H1 (cell line): ENCODE measurements around the gene ZBTB47. TPM values are rescaled to one million over a fixed set of nuclear protein-coding genes. Genes with fewer than 3 reads are reported as not detected.

Experiments used
- CTCF ChIA-PET: fragments of 300-600 bp; sonication (Branson Sonifier 250); formaldehyde crosslinking; loops from one replicate; lab custom pipeline; 2021; ENCODE audit not compliant: partially characterized antibody; lab: Charles Lee
- POLR2A ChIA-PET: fragments of 300-600 bp; sonication (Branson Sonifier 250); formaldehyde crosslinking; loops from one replicate; lab custom pipeline; 2021; ENCODE audit warnings: inconsistent platforms; ENCODE audit not compliant: partially characterized antibody; lab: Charles Lee
- DNase-seq, 2 experiments: peaks; one replicate each; pipeline versions ENCODE4 v3.0.0 to v3.0.0-alpha.2; 2010 to 2022; ENCODE audit warnings: low spot score in 2 of 2, low read depth in 1 of 2, mixed read lengths in 1 of 2
- FAIRE-seq: peaks from 2 replicates; lab custom pipeline; 2011; peaks lifted over from hg19 to GRCh38; lab: Jason Lieb, UNC
- H2AFZ ChIP-seq: 2 replicates; pipeline ENCODE4 v1.8.1; 2012; ENCODE audit warnings: low read length, inconsistent platforms
- H2AK5ac ChIP-seq: 2 replicates; pipeline ENCODE4 v1.6.1; 2013; ENCODE audit warnings: low read depth, low read length
- H2BK120ac ChIP-seq: replicated peaks from 2 replicates; pipeline ENCODE3; 2013; ENCODE audit warnings: low read depth, low read length, inconsistent platforms
- H2BK12ac ChIP-seq: 2 replicates; pipeline ENCODE4 v1.6.1; 2013; ENCODE audit warnings: low read depth, low read length
- H2BK15ac ChIP-seq: 2 replicates; pipeline ENCODE4 v1.6.1; 2013; ENCODE audit warnings: low read length
- H2BK20ac ChIP-seq: 2 replicates; pipeline ENCODE4 v1.6.1; 2013; ENCODE audit warnings: low read length
- H2BK5ac ChIP-seq: 2 replicates; pipeline ENCODE4 v1.6.1; 2013; ENCODE audit warnings: low read depth, low read length
- H3K14ac ChIP-seq: 2 replicates; pipeline ENCODE4 v1.6.1; 2013; ENCODE audit warnings: inconsistent platforms; ENCODE audit not compliant: insufficient read length
- H3K18ac ChIP-seq: 2 replicates; pipeline ENCODE4 v1.6.1; 2013; ENCODE audit warnings: low read length; ENCODE audit errors: extremely low read depth
- H3K23ac ChIP-seq: 2 replicates; pipeline ENCODE4 v1.6.1; 2013; ENCODE audit warnings: inconsistent platforms; ENCODE audit not compliant: insufficient read length
- H3K23me2 ChIP-seq: 2 replicates; pipeline ENCODE4 v1.6.1; 2013; ENCODE audit warnings: low read depth, low read length
- H3K27ac ChIP-seq: 2 replicates; pipeline ENCODE4 v1.6.1; 2011; ENCODE audit warnings: low read depth, low read length, inconsistent platforms
- H3K27me3 ChIP-seq, 4 experiments: replicated peaks in 1 of 4; 1 replicate in 1 of 4; 2 replicates in 3 of 4; pipeline versions ENCODE4 v1.6.1 to v1.8.1; 2011 to 2013; ENCODE audit warnings: low read length in 3 of 4, mild to moderate bottlenecking in 3 of 4, inconsistent platforms in 2 of 4, mixed read lengths in 2 of 4, moderate library complexity in 1 of 4; ENCODE audit not compliant: control insufficient read depth in 3 of 4, insufficient read depth in 3 of 4; ENCODE audit errors: extremely low read depth in 1 of 4
- H3K36me3 ChIP-seq, 4 experiments: 2 replicates each; pipeline versions ENCODE4 v1.6.1 to v1.8.1; 2011 to 2013; ENCODE audit warnings: mild to moderate bottlenecking in 4 of 4, low read length in 3 of 4, moderate library complexity in 2 of 4, control low read depth in 1 of 4, inconsistent platforms in 1 of 4; ENCODE audit not compliant: insufficient read depth in 4 of 4, control insufficient read depth in 2 of 4
- H3K4ac ChIP-seq: replicated peaks from 2 replicates; pipeline ENCODE3; 2013; ENCODE audit warnings: low read length, low read depth, mixed read lengths, inconsistent platforms; ENCODE audit not compliant: insufficient read length
- H3K4me1 ChIP-seq, 4 experiments: replicated peaks in 1 of 4; 1 replicate in 1 of 4; 2 replicates in 3 of 4; pipeline versions ENCODE4 v1.6.1 to v1.8.1; 2011 to 2013; ENCODE audit warnings: low read length in 3 of 4, inconsistent platforms in 2 of 4, mixed read lengths in 1 of 4; ENCODE audit not compliant: insufficient read depth in 4 of 4, control insufficient read depth in 3 of 4
- H3K4me2 ChIP-seq, 2 experiments: 2 replicates each; pipeline versions ENCODE4 v1.6.1 to v1.8.1; 2011 to 2013; ENCODE audit warnings: low read depth in 2 of 2, low read length in 2 of 2, control low read depth in 1 of 2, inconsistent platforms in 1 of 2, mild to moderate bottlenecking in 1 of 2; ENCODE audit not compliant: insufficient read depth in 1 of 2
- H3K4me3 ChIP-seq, 4 experiments: fragments of 200-600, 300-600 bp in 1 of 4; sonication (generic), shearing (Covaris generic), sonication (Bioruptor Twin) in 1 of 4; 2 replicates each; pipeline versions ENCODE4 v1.5.1 to v1.8.1; 2011 to 2016; ENCODE audit warnings: low read length in 4 of 4, low read depth in 3 of 4, control low read depth in 2 of 4, inconsistent platforms in 2 of 4, mild to moderate bottlenecking in 2 of 4, mixed read lengths in 1 of 4, moderate library complexity in 1 of 4; ENCODE audit not compliant: insufficient read depth in 2 of 4; ENCODE audit errors: extremely low read depth in 1 of 4
- H3K56ac ChIP-seq: replicated peaks from 2 replicates; pipeline ENCODE3; 2013; ENCODE audit warnings: low read depth, mild to moderate bottlenecking, mixed read lengths, low read length, inconsistent platforms; ENCODE audit not compliant: insufficient read length
- H3K79me1 ChIP-seq: 2 replicates; pipeline ENCODE4 v1.6.1; 2013; ENCODE audit warnings: low read depth, low read length, control low read depth
- H3K79me2 ChIP-seq, 2 experiments: 2 replicates each; pipeline versions ENCODE4 v1.6.1 to v1.8.1; 2012 to 2013; ENCODE audit warnings: low read length in 2 of 2, mild to moderate bottlenecking in 2 of 2, inconsistent platforms in 1 of 2; ENCODE audit not compliant: insufficient read depth in 2 of 2, control insufficient read depth in 1 of 2
- H3K9ac ChIP-seq, 4 experiments: replicated peaks in 1 of 4; 1 replicate in 1 of 4; 2 replicates in 3 of 4; pipeline versions ENCODE4 v1.6.1 to v1.8.1; 2011 to 2013; ENCODE audit warnings: low read depth in 3 of 4, low read length in 3 of 4, control low read depth in 2 of 4, mild to moderate bottlenecking in 2 of 4, moderate library complexity in 2 of 4, inconsistent platforms in 1 of 4; ENCODE audit errors: extremely low read depth in 1 of 4
- H3K9me3 ChIP-seq, 2 experiments: 2 replicates each; pipeline versions ENCODE4 v1.6.1 to v1.8.1; 2012 to 2013; ENCODE audit warnings: mild to moderate bottlenecking in 2 of 2, moderate library complexity in 2 of 2, control low read depth in 1 of 2, inconsistent platforms in 1 of 2, low read depth in 1 of 2, low read length in 1 of 2, mixed read lengths in 1 of 2; ENCODE audit not compliant: insufficient read depth in 2 of 2
- H4K20me1 ChIP-seq, 2 experiments: replicated peaks in 1 of 2; 2 replicates each; pipeline versions ENCODE3 to v1.8.1; 2011 to 2013; ENCODE audit warnings: inconsistent platforms in 2 of 2, low read length in 2 of 2, mild to moderate bottlenecking in 1 of 2; ENCODE audit not compliant: insufficient read depth in 2 of 2, control insufficient read depth in 1 of 2
- H4K5ac ChIP-seq: 2 replicates; pipeline ENCODE4 v1.6.1; 2013; ENCODE audit warnings: low read length, low read depth, mixed read lengths, inconsistent platforms; ENCODE audit not compliant: insufficient read length
- H4K8ac ChIP-seq: 2 replicates; pipeline ENCODE4 v1.8.0; 2013; ENCODE audit warnings: mild to moderate bottlenecking, moderate library complexity, low read length, inconsistent platforms; ENCODE audit not compliant: insufficient read depth; ENCODE audit errors: extremely low read depth
- H4K91ac ChIP-seq: replicated peaks from 2 replicates; pipeline ENCODE3; 2013; ENCODE audit warnings: low read length, mixed read lengths, inconsistent platforms; ENCODE audit not compliant: insufficient read length
- E2F6 ChIP-seq: IDR thresholded peaks from 2 replicates; pipeline ENCODE4 v1.6.1; 2012; ENCODE audit warnings: inconsistent platforms
- EZH2 ChIP-seq: fragments of 200-600 bp; sonication (generic); IDR thresholded peaks from 2 replicates; pipeline ENCODE4 v1.7.1; 2012; ENCODE audit warnings: low read depth, mild to moderate bottlenecking, moderate library complexity, low read length, inconsistent platforms; ENCODE audit not compliant: severe bottlenecking
- GTF2F1 ChIP-seq: IDR thresholded peaks from 2 replicates; pipeline ENCODE4 v1.6.1; 2012; ENCODE audit warnings: low read depth, low read length, improper control_type of control experiment, borderline replicate concordance
- RBBP5 ChIP-seq: IDR thresholded peaks from 2 replicates; pipeline ENCODE4 v1.7.1; 2012; ENCODE audit warnings: low read depth, mild to moderate bottlenecking, inconsistent platforms, low read length, moderate library complexity, borderline replicate concordance
- TEAD4 ChIP-seq: IDR thresholded peaks from 2 replicates; pipeline ENCODE4 v1.6.1; 2012; ENCODE audit warnings: low read depth, low read length, inconsistent platforms, mixed read lengths
- WGBS, 2 experiments: shearing (Covaris generic) in 1 of 2; methylation state at CpG; one replicate each; pipeline versions ENCODE4 v1.1.6 to v1.1.7; 2013 to 2015; ENCODE audit warnings: low lambda C conversion rate in 2 of 2, mixed read lengths in 2 of 2, inconsistent platforms in 1 of 2, low coverage in 1 of 2, missing lambda C conversion rate in 1 of 2; ENCODE audit not compliant: insufficient replicate concordance in 2 of 2, insufficient coverage in 1 of 2, insufficient read length in 1 of 2; ENCODE audit errors: extremely low coverage in 1 of 2, missing lambda C conversion rate in 1 of 2; 5-methylcytosine and 5-hydroxymethylcytosine counted together
- polyA plus RNA-seq, 7 experiments: library from polyadenylated mRNA; depleted of rRNA in 3 of 7; stranded (reverse) in 5 of 7; unstranded in 2 of 7; fragments of >200 nt in 5 of 7; fragments of 200-250 nt in 2 of 7; gene quantifications; 1 replicate in 5 of 7; 2 replicates in 1 of 7; 4 replicates in 1 of 7; pipeline versions ENCODE4 v1.2.1 to v1.2.3, GENCODE V29; 2011 to 2013; ENCODE audit warnings: missing spikeins in 2 of 7, mixed read lengths in 2 of 7
- total RNA-seq: library from RNA; stranded (reverse); fragmentation: NEBNext Ultra II Directional; extraction: Animal tissue kit (Norgen Biotek cat#: 25700); gene quantifications from 2 replicates; pipeline ENCODE4 v1.2.1, GENCODE V29; 2021

The ZBTB47 gene
- total and polyA plus RNA-seq, 2 of the 8 experiments (the other 6 are each of a cell fraction or from before 2014, with no cell fraction given) = 2.8 to 4.1 TPM

- CTCF ChIA-PET = interaction anchor here (0.8 to 1.9 kb wide), 7 partner anchors 10 to 164 kb away, joined by 3 to 6 read pairs (median 5); no protein-coding TSS in a partner anchor
- no peak for DNase-seq
- no peak overlapping the region for H2BK20ac ChIP-seq
- H2BK5ac ChIP-seq = no peak overlapping the region
- no peaks in the 10 kb centered on the region for H3K23me2 ChIP-seq
- no peak overlapping the region for H3K9ac ChIP-seq
- no peak overlapping the region for H3K4me3 ChIP-seq
- no peak overlapping the region for H3K14ac ChIP-seq
- no peaks in the 10 kb centered on the region for H3K36me3 ChIP-seq
- FAIRE-seq = no peak
- H3K4ac ChIP-seq = no peak overlapping the region
- peaks cover 0 to 2% (median 0%) of the 10 kb centered on the region in 4 experiments; a peak in 1 of 7 replicates for H3K27me3 ChIP-seq
- POLR2A ChIA-PET = interaction anchor here (1.3 to 3.1 kb wide), 4 partner anchors 8 to 18 kb away, joined by 4 to 10 read pairs (median 7); partner anchors contain the start of gene ZBTB47
- H3K4me2 ChIP-seq = no peak overlapping the region
- H3K4me1 ChIP-seq = peaks cover 0 to 7% (median 0%) of the 10 kb centered on the region in 4 experiments; a peak in 2 of 7 replicates
- H4K5ac ChIP-seq = no peak overlapping the region
- H2BK120ac ChIP-seq = no peak overlapping the region
- no peak overlapping the region for H3K27ac ChIP-seq
- 0 out of 4 replicates have a peak, but pooled peaks cover 0 to 2% of the 10 kb centered on the region in 2 experiments for H3K9me3 ChIP-seq
- no peak overlapping the region for H2BK12ac ChIP-seq
- H3K56ac ChIP-seq = no peak overlapping the region
- H2AK5ac ChIP-seq = no peak overlapping the region
- 86% methylated on average over 8 of the region's 8 CpGs; no CpG with 5 or more reads in 1 of the 2 experiments for WGBS, 2 experiments
- H2BK15ac ChIP-seq = no peak overlapping the region
- H3K23ac ChIP-seq = no peak overlapping the region
- H3K79me2 ChIP-seq = no peaks in the 10 kb centered on the region
- no peaks in the 10 kb centered on the region for H3K79me1 ChIP-seq
- peaks cover 0 to 2% of the 10 kb centered on the region in 2 experiments for H4K20me1 ChIP-seq
- no peak overlapping the region for H3K18ac ChIP-seq
- H2AFZ ChIP-seq = no peak overlapping the region
- no peak overlapping the region for H4K91ac ChIP-seq
- H4K8ac ChIP-seq = no peak overlapping the region
- TF ChIP-seq RBBP5 = no peak
- no peak for TF ChIP-seq EZH2
- no peak for TF ChIP-seq GTF2F1
- no peak for TF ChIP-seq TEAD4
- no peak for TF ChIP-seq E2F6
Observed at GRCh38 chr3:42666022-42666421, 12.5 kb downstream of the ZBTB47 start.
